DND-41 (cell line): ENCODE data around the gene C17orf107.

Experiments used
- ATAC-seq: fragments of 200-7000 bp; cut with Tn5 transposase; 3 replicates; pipeline ENCODE4 v1.9.1; 2021; ENCODE audit warnings: low read depth; ENCODE audit not compliant: insufficient read depth
- DNase-seq: peaks from one replicate; pipeline ENCODE4 v3.0.0-alpha.2; 2020
- H2AFZ ChIP-seq: 2 replicates; pipeline ENCODE4 v1.6.0; 2012; ENCODE audit warnings: low read depth, low read length
- H3K27ac ChIP-seq: 2 replicates; pipeline ENCODE4 v1.5.1; 2012; ENCODE audit warnings: low read length, inconsistent platforms
- H3K27me3 ChIP-seq: fragments of 200-600 bp; sonication (generic); 2 replicates; pipeline ENCODE4 v1.6.0; 2012; ENCODE audit warnings: low read length, mild to moderate bottlenecking, inconsistent platforms; ENCODE audit not compliant: insufficient read depth, poor library complexity
- H3K36me3 ChIP-seq: 2 replicates; pipeline ENCODE4 v1.5.1; 2012; ENCODE audit warnings: low read length, inconsistent platforms; ENCODE audit not compliant: insufficient read depth
- H3K4me1 ChIP-seq: 2 replicates; pipeline ENCODE4 v1.5.1; 2012; ENCODE audit warnings: mild to moderate bottlenecking, low read length; ENCODE audit not compliant: insufficient read depth
- H3K4me2 ChIP-seq: 2 replicates; pipeline ENCODE4 v1.6.0; 2012; ENCODE audit warnings: mild to moderate bottlenecking, moderate library complexity, low read length, inconsistent platforms; ENCODE audit not compliant: insufficient read depth
- H3K4me3 ChIP-seq, 2 experiments: fragments of 200-600 bp in 1 of 2; shearing (Covaris generic) in 1 of 2; 2 replicates each; pipeline ENCODE4 v1.5.1; 2012 to 2016; ENCODE audit warnings: inconsistent platforms in 2 of 2, low read length in 2 of 2, mild to moderate bottlenecking in 2 of 2, low read depth in 1 of 2, moderate library complexity in 1 of 2
- H3K79me2 ChIP-seq: 2 replicates; pipeline ENCODE4 v1.6.0; 2012; ENCODE audit warnings: low read length, inconsistent platforms; ENCODE audit not compliant: insufficient read depth
- H3K9ac ChIP-seq: 2 replicates; pipeline ENCODE4 v1.6.0; 2012; ENCODE audit warnings: low read depth, mild to moderate bottlenecking, inconsistent platforms, low read length, moderate library complexity
- H3K9me3 ChIP-seq: 2 replicates; pipeline ENCODE4 v1.5.1; 2012; ENCODE audit warnings: low read length, moderate library complexity, mild to moderate bottlenecking, inconsistent platforms; ENCODE audit not compliant: insufficient read depth, severe bottlenecking
- H4K20me1 ChIP-seq: 2 replicates; pipeline ENCODE4 v1.6.0; 2012; ENCODE audit warnings: low read length; ENCODE audit not compliant: insufficient read depth
- EZH2 ChIP-seq: IDR thresholded peaks from 3 replicates; pipeline ENCODE4 v1.6.1; 2012; ENCODE audit warnings: borderline replicate concordance, low read depth, mild to moderate bottlenecking, moderate library complexity, low read length, inconsistent platforms; ENCODE audit not compliant: severe bottlenecking
- TF ChIP-seq, protein P1 (sequence below): IDR thresholded peaks from 2 replicates; pipeline ENCODE4 v1.5.1; 2012; ENCODE audit warnings: borderline replicate concordance, low read length, moderate library complexity, mild to moderate bottlenecking; ENCODE audit not compliant: poor library complexity, severe bottlenecking; ENCODE audit errors: extremely low read depth

C17orf107 gene

GRCh38 chr17:4946312-4946976 lies 47.1 kb downstream of the C17orf107 start:
- H3K36me3 ChIP-seq: peaks cover 66% of the 10 kb centered on the region
- H3K9me3 ChIP-seq: no peaks in the 10 kb centered on the region
- H3K4me3 ChIP-seq: peak overlapping the region; percentile 72 to 91; a peak in 3 of 4 replicates
- H3K79me2 ChIP-seq: peaks cover 80% of the 10 kb centered on the region
- DNase-seq: no peak
- peaks cover 53% of the 10 kb centered on the region for H4K20me1 ChIP-seq
- H3K4me2 ChIP-seq: peak overlapping the region; percentile 97
- H2AFZ ChIP-seq: no peak overlapping the region
- peaks cover 78% of the 10 kb centered on the region for H3K4me1 ChIP-seq
- H3K9ac ChIP-seq: peak overlapping the region; percentile 98
- H3K27ac ChIP-seq: peak overlapping the region; percentile 97
- TF ChIP-seq, protein P1, sequence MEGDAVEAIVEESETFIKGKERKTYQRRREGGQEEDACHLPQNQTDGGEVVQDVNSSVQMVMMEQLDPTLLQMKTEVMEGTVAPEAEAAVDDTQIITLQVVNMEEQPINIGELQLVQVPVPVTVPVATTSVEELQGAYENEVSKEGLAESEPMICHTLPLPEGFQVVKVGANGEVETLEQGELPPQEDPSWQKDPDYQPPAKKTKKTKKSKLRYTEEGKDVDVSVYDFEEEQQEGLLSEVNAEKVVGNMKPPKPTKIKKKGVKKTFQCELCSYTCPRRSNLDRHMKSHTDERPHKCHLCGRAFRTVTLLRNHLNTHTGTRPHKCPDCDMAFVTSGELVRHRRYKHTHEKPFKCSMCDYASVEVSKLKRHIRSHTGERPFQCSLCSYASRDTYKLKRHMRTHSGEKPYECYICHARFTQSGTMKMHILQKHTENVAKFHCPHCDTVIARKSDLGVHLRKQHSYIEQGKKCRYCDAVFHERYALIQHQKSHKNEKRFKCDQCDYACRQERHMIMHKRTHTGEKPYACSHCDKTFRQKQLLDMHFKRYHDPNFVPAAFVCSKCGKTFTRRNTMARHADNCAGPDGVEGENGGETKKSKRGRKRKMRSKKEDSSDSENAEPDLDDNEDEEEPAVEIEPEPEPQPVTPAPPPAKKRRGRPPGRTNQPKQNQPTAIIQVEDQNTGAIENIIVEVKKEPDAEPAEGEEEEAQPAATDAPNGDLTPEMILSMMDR: no peak
- TF ChIP-seq EZH2: no peak
- H3K27me3 ChIP-seq: no peaks in the 10 kb centered on the region
- no peak for ATAC-seq

DNA sequence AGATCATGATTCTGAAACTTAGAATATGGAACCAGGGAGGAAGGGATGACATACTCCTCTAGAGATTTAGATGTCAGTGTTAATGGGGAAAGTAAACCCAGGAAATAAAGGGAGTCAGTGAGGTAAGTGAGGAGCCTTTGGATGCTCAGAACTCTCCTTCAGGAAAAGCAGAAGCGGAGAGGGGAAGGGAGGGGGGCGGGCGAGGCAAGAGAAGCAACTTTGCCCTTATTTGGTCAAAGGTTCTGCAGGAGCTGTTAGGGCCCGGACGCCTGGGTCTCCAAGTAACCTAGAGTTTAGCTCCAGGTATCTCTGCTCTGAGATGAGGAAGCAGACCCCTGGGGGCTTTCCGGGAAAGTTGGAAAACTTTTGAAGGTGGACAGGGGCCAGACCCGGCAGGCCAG lies 47.7 kb downstream of the C17orf107 start:
- peaks cover 61% of the 10 kb centered on the region for H3K36me3 ChIP-seq
- no peaks in the 10 kb centered on the region for H3K27me3 ChIP-seq
- H3K27ac ChIP-seq: peak overlapping the region; percentile 97
- peak overlapping the region; percentile 72 to 91; a peak in 3 of 4 replicates for H3K4me3 ChIP-seq
- H3K9me3 ChIP-seq: no peaks in the 10 kb centered on the region
- TF ChIP-seq, protein P1: no peak
- no peak for TF ChIP-seq EZH2
- H4K20me1 ChIP-seq: peaks cover 51% of the 10 kb centered on the region
- peaks cover 74% of the 10 kb centered on the region for H3K4me1 ChIP-seq
- peak overlapping the region; percentile 98 for H3K9ac ChIP-seq
- peak overlapping the region; percentile 97 for H3K4me2 ChIP-seq
- no peak for DNase-seq
- peaks cover 74% of the 10 kb centered on the region for H3K79me2 ChIP-seq
- ATAC-seq: no peak
- no peak overlapping the region for H2AFZ ChIP-seq

GRCh38 chr17:4947411-4948165 lies 48.3 kb downstream of the C17orf107 start:
- H4K20me1 ChIP-seq: peaks cover 46% of the 10 kb centered on the region
- peak overlapping the region; percentile 97 for H3K27ac ChIP-seq
- peak overlapping the region; percentile 72 to 91 for H3K4me3 ChIP-seq
- ATAC-seq (peak; percentile 38), DNase-seq (peak; percentile 81)
- H3K4me1 ChIP-seq: peaks cover 68% of the 10 kb centered on the region
- TF ChIP-seq, protein P1: no peak
- TF ChIP-seq EZH2: no peak
- H3K4me2 ChIP-seq: peak overlapping the region; percentile 97
- peak overlapping the region; percentile 40; the same call in 1 of the 2 replicates for H2AFZ ChIP-seq
- no peaks in the 10 kb centered on the region for H3K9me3 ChIP-seq
- peaks cover 68% of the 10 kb centered on the region for H3K79me2 ChIP-seq
- no peaks in the 10 kb centered on the region for H3K27me3 ChIP-seq
- H3K9ac ChIP-seq: peak overlapping the region; percentile 98
- H3K36me3 ChIP-seq: peaks cover 55% of the 10 kb centered on the region
